Astrocyte of the spinal cord (primary cell): ENCODE results near the gene LRTM1.

Source experiments
- DNase-seq: peaks from one replicate; pipeline ENCODE4 v3.0.0; 2011; ENCODE audit warnings: low read depth, low spot score
- H3K4me3 ChIP-seq: 2 replicates; pipeline ENCODE4 v1.5.1; 2011; ENCODE audit warnings: low read depth, mild to moderate bottlenecking, low read length, moderate library complexity
- in situ Hi-C: cut with HindIII; loops from 2 replicates; pipeline ENCODE4 v1.10.0; 2017; ENCODE audit warnings: low sequenced_read_pairs
- TF ChIP-seq, protein P1 (sequence below): IDR thresholded peaks from 2 replicates; pipeline ENCODE4 v1.5.1; 2012; ENCODE audit warnings: low read depth, mild to moderate bottlenecking, low read length, inconsistent platforms

LRTM1 gene

DNA sequence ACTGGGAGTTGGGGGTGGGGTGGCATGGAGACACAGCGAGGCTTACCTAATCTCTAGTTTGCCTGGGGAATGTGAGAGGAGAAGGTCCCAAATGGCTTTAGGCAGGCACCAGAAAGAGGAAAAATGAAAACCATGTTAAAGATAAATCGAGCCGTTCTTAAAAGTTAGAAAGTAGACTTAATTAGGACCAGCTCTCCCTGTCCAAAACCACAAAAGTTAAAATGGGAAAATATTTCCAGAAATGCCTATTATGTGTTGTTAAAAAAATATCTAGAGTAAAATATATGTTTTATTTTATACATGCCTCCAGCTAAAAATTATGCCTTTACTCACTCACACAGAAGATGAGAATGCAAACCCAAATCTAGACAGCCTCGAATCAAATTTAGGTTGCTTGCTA, 50.1 kb downstream of the LRTM1 start:
- TF ChIP-seq, protein P1, sequence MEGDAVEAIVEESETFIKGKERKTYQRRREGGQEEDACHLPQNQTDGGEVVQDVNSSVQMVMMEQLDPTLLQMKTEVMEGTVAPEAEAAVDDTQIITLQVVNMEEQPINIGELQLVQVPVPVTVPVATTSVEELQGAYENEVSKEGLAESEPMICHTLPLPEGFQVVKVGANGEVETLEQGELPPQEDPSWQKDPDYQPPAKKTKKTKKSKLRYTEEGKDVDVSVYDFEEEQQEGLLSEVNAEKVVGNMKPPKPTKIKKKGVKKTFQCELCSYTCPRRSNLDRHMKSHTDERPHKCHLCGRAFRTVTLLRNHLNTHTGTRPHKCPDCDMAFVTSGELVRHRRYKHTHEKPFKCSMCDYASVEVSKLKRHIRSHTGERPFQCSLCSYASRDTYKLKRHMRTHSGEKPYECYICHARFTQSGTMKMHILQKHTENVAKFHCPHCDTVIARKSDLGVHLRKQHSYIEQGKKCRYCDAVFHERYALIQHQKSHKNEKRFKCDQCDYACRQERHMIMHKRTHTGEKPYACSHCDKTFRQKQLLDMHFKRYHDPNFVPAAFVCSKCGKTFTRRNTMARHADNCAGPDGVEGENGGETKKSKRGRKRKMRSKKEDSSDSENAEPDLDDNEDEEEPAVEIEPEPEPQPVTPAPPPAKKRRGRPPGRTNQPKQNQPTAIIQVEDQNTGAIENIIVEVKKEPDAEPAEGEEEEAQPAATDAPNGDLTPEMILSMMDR, result no peak
- in situ Hi-C loops, result loop anchor here (25.0 kb wide), 1 partner anchor 610 kb away; the partner anchor contains the start of gene WNT5A
- no peak for DNase-seq
- no peak overlapping the region for H3K4me3 ChIP-seq

DNA sequence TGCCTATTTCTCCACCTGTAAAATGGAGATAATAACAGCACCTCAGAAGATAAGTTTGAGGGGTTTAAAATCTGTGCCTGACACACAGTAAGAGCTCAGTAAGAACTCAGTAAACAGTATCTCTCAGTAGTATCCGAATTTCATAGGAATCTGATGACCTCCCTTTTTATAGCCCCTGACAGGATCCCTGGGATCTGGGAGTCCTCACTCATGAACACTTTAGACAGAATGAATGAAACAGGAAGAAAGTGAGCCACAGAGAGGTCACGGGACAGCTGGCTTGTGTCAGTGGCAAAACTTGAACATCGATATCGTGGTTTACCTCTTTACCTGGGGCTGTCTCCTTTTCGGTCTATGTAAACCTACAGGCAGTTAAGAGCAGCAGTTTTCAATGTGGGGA, 51.2 kb downstream of the LRTM1 start:
- no peak for DNase-seq
- H3K4me3 ChIP-seq, result no peak overlapping the region
- TF ChIP-seq, protein P1, result no peak
- in situ Hi-C loops, result loop anchor here (25.0 kb wide), 1 partner anchor 611 kb away; the partner anchor contains the start of gene WNT5A

DNA sequence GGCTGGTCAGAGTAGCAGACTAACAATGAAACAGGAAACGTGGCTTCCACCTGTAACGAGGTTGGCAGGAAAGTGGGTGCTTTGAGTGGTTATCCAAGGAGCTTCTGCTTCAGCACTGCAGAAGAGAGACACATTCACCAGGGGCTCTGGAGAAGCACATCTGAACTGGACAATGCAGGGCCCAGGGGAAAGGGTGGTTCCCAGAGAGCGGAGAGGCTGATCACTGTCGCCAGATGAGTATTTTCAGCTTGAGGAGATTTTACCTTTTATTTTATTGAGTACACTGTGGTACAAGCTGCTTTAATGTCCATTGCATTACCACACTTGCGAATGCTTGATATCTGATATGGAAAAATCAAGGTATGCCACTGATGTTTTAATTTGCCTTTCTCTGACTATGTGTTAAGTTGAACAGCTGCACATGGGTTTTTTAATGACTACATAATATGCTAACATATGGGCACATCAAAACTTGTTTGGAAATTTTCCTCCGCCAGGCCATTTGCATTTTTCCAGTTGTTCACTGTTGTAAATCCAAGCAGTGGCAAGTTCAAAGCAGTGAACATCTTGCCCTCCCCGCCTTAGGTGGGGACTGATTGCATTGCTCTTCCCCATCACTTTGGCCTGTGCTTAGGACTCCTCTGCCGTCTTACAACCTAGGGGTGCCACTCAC, 52.1 kb downstream of the LRTM1 start:
- H3K4me3 ChIP-seq, result no peak overlapping the region
- TF ChIP-seq, protein P1, result no peak
- in situ Hi-C loops, result loop anchor here (25.0 kb wide), 1 partner anchor 612 kb away; the partner anchor contains the start of gene WNT5A
- no peak for DNase-seq

DNA sequence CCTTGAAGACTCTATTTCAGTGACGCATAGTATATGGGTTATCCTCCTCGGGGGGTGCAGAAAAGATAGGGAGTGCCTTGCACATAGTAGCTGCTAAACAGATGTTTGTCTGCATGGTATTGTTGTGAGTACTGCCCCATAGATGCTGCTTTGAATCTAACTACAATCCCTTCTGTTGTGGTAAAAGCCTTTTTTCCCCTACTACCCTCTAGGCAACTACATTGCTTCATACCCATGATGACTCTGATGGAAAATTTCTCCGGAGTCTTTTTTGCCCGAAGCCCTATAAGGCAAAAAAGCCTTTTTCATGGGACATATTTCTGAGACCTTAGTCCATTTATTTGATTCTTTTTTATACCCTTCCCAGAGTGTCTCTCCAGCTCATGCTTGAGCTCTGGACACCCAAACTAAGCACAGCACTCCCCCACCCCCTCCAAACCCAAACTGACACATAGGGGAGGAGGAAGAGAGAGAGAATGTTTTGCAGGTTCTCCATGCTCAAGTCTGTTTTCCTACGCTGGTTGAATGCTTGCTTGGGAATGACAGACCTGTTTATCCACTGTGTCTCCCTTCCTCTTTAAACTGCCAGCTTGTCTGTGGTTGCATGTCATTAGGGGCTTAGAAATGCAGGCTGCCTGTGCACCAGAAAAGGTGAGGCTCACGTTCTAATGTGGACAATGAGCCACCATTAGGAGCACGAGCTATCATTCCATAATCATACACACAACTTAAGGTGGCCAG, 52.9 kb downstream of the LRTM1 start:
- TF ChIP-seq, protein P1, result no peak

DNA sequence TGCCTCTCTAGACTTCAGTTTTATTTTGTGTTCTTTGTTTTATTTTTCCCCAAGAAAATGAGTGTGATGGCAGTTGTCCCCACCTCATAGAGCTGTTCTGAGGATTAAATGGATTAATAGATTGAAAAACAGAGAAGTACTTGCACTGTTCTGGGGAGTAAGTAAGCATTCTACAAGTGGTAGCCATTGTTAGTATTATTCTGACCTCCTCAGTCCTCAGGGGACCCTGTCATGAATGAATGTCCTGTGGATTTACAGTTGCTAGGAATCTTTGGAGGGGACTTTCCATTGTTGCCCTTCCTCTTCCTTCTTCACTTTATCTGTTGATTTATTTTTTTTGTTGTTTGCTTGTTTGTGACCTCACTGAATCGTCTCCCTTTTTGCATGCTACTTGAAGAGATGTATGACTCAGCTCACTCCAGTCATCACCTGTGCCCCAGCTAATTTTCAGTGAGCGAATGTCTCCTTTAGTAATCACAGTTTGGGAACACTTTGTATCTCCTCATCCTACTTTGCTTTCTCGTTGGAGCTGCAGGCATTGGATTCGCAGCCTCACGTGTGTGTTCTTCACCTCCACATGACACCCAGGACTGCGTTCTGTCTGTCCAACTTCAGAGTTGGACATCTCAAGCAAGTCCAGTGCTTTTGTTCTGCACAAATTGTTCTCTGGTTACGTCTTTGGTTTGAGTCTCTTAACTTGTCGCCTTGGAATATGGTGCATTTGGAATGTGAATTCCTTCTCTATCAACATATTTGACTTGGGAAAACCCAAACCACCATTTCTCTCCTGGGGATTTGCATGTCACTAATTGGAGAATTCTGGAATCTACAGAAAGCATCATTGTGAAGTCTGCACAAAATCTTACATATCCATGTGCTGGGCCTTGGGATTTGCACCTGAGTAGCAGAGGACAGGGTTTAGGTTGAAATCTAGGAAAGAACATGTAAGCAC, 54.5 kb downstream of the LRTM1 start:
- DNase-seq, result no peak
- in situ Hi-C loops, result no loop called here
- TF ChIP-seq, protein P1, result no peak
- H3K4me3 ChIP-seq, result no peak overlapping the region

More for the DNA sequence above, 52.9 kb downstream of the LRTM1 start:
- no peak overlapping the region for H3K4me3 ChIP-seq
- DNase-seq, result no peak
- in situ Hi-C loops, result loop anchor here (25.0 kb wide), 1 partner anchor 612 kb away; the partner anchor contains the start of gene WNT5A

DNA sequence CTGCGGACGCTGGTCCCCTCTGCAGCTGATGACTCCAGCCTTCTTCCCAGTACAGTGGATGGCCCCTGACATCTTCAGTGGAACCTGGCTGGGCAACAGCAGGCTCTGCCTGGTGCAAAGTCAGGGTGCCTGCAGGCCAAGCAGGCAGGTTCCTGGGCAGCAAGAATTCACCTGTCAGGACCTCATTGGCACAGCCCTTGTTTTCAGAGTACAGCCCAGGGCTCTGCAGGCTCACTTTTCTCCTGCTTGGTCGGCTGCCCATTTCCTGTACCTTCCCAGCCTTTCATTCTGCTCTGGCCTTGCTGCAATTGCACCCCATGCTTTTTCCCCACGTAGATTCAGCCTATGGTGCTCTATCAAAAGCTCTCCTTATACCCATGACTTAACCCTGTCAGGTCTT, 56.0 kb downstream of the LRTM1 start:
- TF ChIP-seq, protein P1, result no peak
- DNase-seq, result no peak
- H3K4me3 ChIP-seq, result no peak overlapping the region
- in situ Hi-C loops, result no loop called here
